ENCODE data around the gene SETD2. TPM values are rescaled to one million over a fixed set of nuclear protein-coding genes. Genes with fewer than 3 reads are reported as not detected.

The SETD2 gene
- total and polyA plus RNA-seq, 2 donors: 22.5 to 95.7 TPM

- 91% methylated on average over 22 of the region's 22 CpGs for WGBS
- H3K4me3 ChIP-seq (ENCODE audit: low read depth, low read length): no peak overlapping the region
- H3K36me3 ChIP-seq (ENCODE audit: insufficient read depth): no peaks in the 10 kb centered on the region
- no peaks in the 10 kb centered on the region for H3K4me1 ChIP-seq (ENCODE audit: insufficient read depth)
- no peak for DNase-seq (ENCODE audit: extremely low spot score)
- no peak overlapping the region for H3K27ac ChIP-seq (ENCODE audit: low read depth)
These were observed 167.9 kb downstream of the SETD2 start for GRCh38 chr3:46995901-46996562.

- Histone ChIP-seq H3K4me1 (ENCODE audit: insufficient read depth) (no peaks in the 10 kb centered on the region), H3K27ac (ENCODE audit: low read depth) (no peak overlapping the region), H3K4me3 (ENCODE audit: low read depth, low read length) (no peak overlapping the region), H3K36me3 (ENCODE audit: insufficient read depth) (no peaks in the 10 kb centered on the region)
- DNase-seq (ENCODE audit: extremely low spot score): no peak
- WGBS: 94% methylated on average over 29 of the region's 29 CpGs
These were observed 168.8 kb downstream of the SETD2 start for GRCh38 chr3:46994801-46995731.

GRCh38 chr3:46993986-46994385, 169.9 kb downstream of the SETD2 start:
- H3K36me3 ChIP-seq (ENCODE audit: insufficient read depth): no peaks in the 10 kb centered on the region
- 90% methylated on average over 7 of the region's 7 CpGs for WGBS
- no peak for DNase-seq (ENCODE audit: extremely low spot score)

GRCh38 chr3:46993292-46993691, 170.6 kb downstream of the SETD2 start:
- Histone ChIP-seq H3K4me1 (ENCODE audit: insufficient read depth) (no peaks in the 10 kb centered on the region), H3K27ac (ENCODE audit: low read depth) (no peak overlapping the region), H3K4me3 (ENCODE audit: low read depth, low read length) (no peak overlapping the region), H3K36me3 (ENCODE audit: insufficient read depth) (no peaks in the 10 kb centered on the region)
- 82% methylated on average over 2 of the region's 2 CpGs for WGBS
- no peak for DNase-seq (ENCODE audit: extremely low spot score)

More at GRCh38 chr3:46993986-46994385, 169.9 kb downstream of the SETD2 start:
- Histone ChIP-seq H3K4me1 (ENCODE audit: insufficient read depth) (no peaks in the 10 kb centered on the region), H3K4me3 (ENCODE audit: low read depth, low read length) (no peak overlapping the region), H3K27ac (ENCODE audit: low read depth) (no peak overlapping the region)

- Histone ChIP-seq H3K4me1 (ENCODE audit: insufficient read depth) (no peaks in the 10 kb centered on the region), H3K36me3 (ENCODE audit: insufficient read depth) (no peaks in the 10 kb centered on the region), H3K27ac (ENCODE audit: low read depth) (no peak overlapping the region), H3K4me3 (ENCODE audit: low read depth, low read length) (no peak overlapping the region)
- no peak for DNase-seq (ENCODE audit: extremely low spot score)
- 88% methylated on average over 9 of the region's 9 CpGs for WGBS
These were observed 171.7 kb downstream of the SETD2 start for GRCh38 chr3:46992231-46992630.

- no peaks in the 10 kb centered on the region for H3K36me3 ChIP-seq (ENCODE audit: insufficient read depth)
- 92% methylated on average over 16 of the region's 16 CpGs for WGBS
- no peak for DNase-seq (ENCODE audit: extremely low spot score)
These were observed 172.3 kb downstream of the SETD2 start for GRCh38 chr3:46991406-46992165.

GRCh38 chr3:46990573-46991374, 173.1 kb downstream of the SETD2 start:
- H3K4me3 ChIP-seq (ENCODE audit: low read depth, low read length): no peak overlapping the region
- WGBS: 79% methylated on average over 11 of the region's 11 CpGs
- no peaks in the 10 kb centered on the region for H3K36me3 ChIP-seq (ENCODE audit: insufficient read depth)
- H3K4me1 ChIP-seq (ENCODE audit: insufficient read depth): no peaks in the 10 kb centered on the region
- no peak overlapping the region for H3K27ac ChIP-seq (ENCODE audit: low read depth)
- no peak for DNase-seq (ENCODE audit: extremely low spot score)

More at GRCh38 chr3:46991406-46992165, 172.3 kb downstream of the SETD2 start:
- Histone ChIP-seq H3K27ac (ENCODE audit: low read depth) (no peak overlapping the region), H3K4me1 (ENCODE audit: insufficient read depth) (no peaks in the 10 kb centered on the region), H3K4me3 (ENCODE audit: low read depth, low read length) (no peak overlapping the region)

GRCh38 chr3:46989146-46989810, 174.6 kb downstream of the SETD2 start:
- Histone ChIP-seq H3K4me1 (ENCODE audit: insufficient read depth) (no peaks in the 10 kb centered on the region), H3K4me3 (ENCODE audit: low read depth, low read length) (no peak overlapping the region), H3K27ac (ENCODE audit: low read depth) (no peak overlapping the region), H3K36me3 (ENCODE audit: insufficient read depth) (no peaks in the 10 kb centered on the region)
- DNase-seq (ENCODE audit: extremely low spot score): no peak
- WGBS: 86% methylated on average over 17 of the region's 17 CpGs

GRCh38 chr3:46988616-46989015, 175.3 kb downstream of the SETD2 start:
- Histone ChIP-seq H3K36me3 (ENCODE audit: insufficient read depth) (no peaks in the 10 kb centered on the region), H3K27ac (ENCODE audit: low read depth) (no peak overlapping the region), H3K4me1 (ENCODE audit: insufficient read depth) (no peaks in the 10 kb centered on the region), H3K4me3 (ENCODE audit: low read depth, low read length) (no peak overlapping the region)
- no peak for DNase-seq (ENCODE audit: extremely low spot score)
- 91% methylated on average over 4 of the region's 4 CpGs for WGBS

GRCh38 chr3:46987743-46988401, 176.0 kb downstream of the SETD2 start:
- Histone ChIP-seq H3K27ac (ENCODE audit: low read depth) (no peak overlapping the region), H3K36me3 (ENCODE audit: insufficient read depth) (no peaks in the 10 kb centered on the region), H3K4me3 (ENCODE audit: low read depth, low read length) (no peak overlapping the region), H3K4me1 (ENCODE audit: insufficient read depth) (no peaks in the 10 kb centered on the region)
- 52% methylated on average over 16 of the region's 16 CpGs for WGBS
- DNase-seq (ENCODE audit: extremely low spot score): no peak

GRCh38 chr3:46987319-46987742, 176.6 kb downstream of the SETD2 start:
- 71% methylated on average over 9 of the region's 9 CpGs for WGBS
- Histone ChIP-seq H3K27ac (ENCODE audit: low read depth) (no peak overlapping the region), H3K4me1 (ENCODE audit: insufficient read depth) (no peaks in the 10 kb centered on the region), H3K36me3 (ENCODE audit: insufficient read depth) (no peaks in the 10 kb centered on the region), H3K4me3 (ENCODE audit: low read depth, low read length) (no peak overlapping the region)
- DNase-seq (ENCODE audit: extremely low spot score): no peak

- no peak for DNase-seq (ENCODE audit: extremely low spot score)
- Histone ChIP-seq H3K4me3 (ENCODE audit: low read depth, low read length) (no peak overlapping the region), H3K36me3 (ENCODE audit: insufficient read depth) (no peaks in the 10 kb centered on the region), H3K4me1 (ENCODE audit: insufficient read depth) (no peaks in the 10 kb centered on the region), H3K27ac (ENCODE audit: low read depth) (no peak overlapping the region)
- WGBS: 84% methylated on average over 3 of the region's 3 CpGs
These were observed 177.1 kb downstream of the SETD2 start for GRCh38 chr3:46986782-46987310.
